Nephron (organoid): ENCODE data around the gene HSPG2.
"Not testable (repeated sequence)": the region's sequence is repeated elsewhere in the genome, so short reads cannot be mapped to it uniquely, and the experiment has no call there.

Experiments used
- H3K27ac Mint-ChIP-seq, 3 experiments: 2 replicates each; pipeline ENCODE4 v1.8.0; 2020; ENCODE audit warnings: mixed read lengths in 3 of 3, mild to moderate bottlenecking in 2 of 3, moderate library complexity in 1 of 3
- H3K27me3 Mint-ChIP-seq: 2 replicates; pipeline ENCODE4 v1.8.0; 2021; ENCODE audit warnings: low read depth, mild to moderate bottlenecking, moderate library complexity, mixed read lengths
- H3K36me3 Mint-ChIP-seq: 2 replicates; pipeline ENCODE4 v1.8.0; 2020; ENCODE audit warnings: low read depth, mixed read lengths
- H3K4me1 Mint-ChIP-seq: 2 replicates; pipeline ENCODE4 v1.8.0; 2020; ENCODE audit warnings: mixed read lengths
- H3K4me3 Mint-ChIP-seq, 3 experiments: 2 replicates each; pipeline ENCODE4 v1.8.0; 2020; ENCODE audit warnings: mild to moderate bottlenecking in 3 of 3, mixed read lengths in 3 of 3, moderate library complexity in 2 of 3
- H3K9me3 Mint-ChIP-seq: 2 replicates; pipeline ENCODE4 v1.8.0; 2020; ENCODE audit warnings: mixed read lengths
- CTCF ChIP-seq, 3 experiments: fragments of 200-600 bp; sonication (generic); IDR thresholded peaks; one replicate each; pipeline ENCODE4 v1.5.0; 2021; ENCODE audit warnings: antibody characterized with exemption in 3 of 3; ENCODE audit not compliant: unreplicated experiment in 3 of 3

Gene HSPG2

GRCh38 chr1:21830792-21831453 is 106.2 kb downstream of the HSPG2 start:
- peaks cover 53% of the 10 kb centered on the region for H3K36me3 Mint-ChIP-seq
- TF ChIP-seq CTCF (IDR thresholded peaks at IDR 0.05; ENCODE audit: unreplicated experiment in 3 of 3): no peak

GRCh38 chr1:21829294-21829693 is 107.8 kb downstream of the HSPG2 start:
- Mint-ChIP-seq H3K4me3 (no peak overlapping the region), H3K36me3 (peaks cover 37% of the 10 kb centered on the region), H3K27ac (no peak overlapping the region), H3K4me1 (no peaks in the 10 kb centered on the region), H3K9me3 (peaks cover 9% of the 10 kb centered on the region), H3K27me3 (no peaks in the 10 kb centered on the region)
- TF ChIP-seq CTCF (IDR thresholded peaks at IDR 0.05; ENCODE audit: unreplicated experiment in 3 of 3): no peak

More at GRCh38 chr1:21830792-21831453, 106.2 kb downstream of the HSPG2 start:
- Mint-ChIP-seq H3K4me3 (no peak overlapping the region), H3K4me1 (no peaks in the 10 kb centered on the region), H3K27ac (no peak overlapping the region), H3K27me3 (no peaks in the 10 kb centered on the region), H3K9me3 (peaks cover 16% of the 10 kb centered on the region)

GRCh38 chr1:21828506-21829210 is 108.5 kb downstream of the HSPG2 start:
- Mint-ChIP-seq H3K36me3 (peaks cover 32% of the 10 kb centered on the region), H3K4me1 (no peaks in the 10 kb centered on the region), H3K9me3 (peaks cover 3% of the 10 kb centered on the region), H3K4me3 (no peak overlapping the region), H3K27ac (no peak overlapping the region), H3K27me3 (no peaks in the 10 kb centered on the region)
- TF ChIP-seq CTCF (IDR thresholded peaks at IDR 0.05; ENCODE audit: unreplicated experiment in 3 of 3): no peak

- Mint-ChIP-seq H3K27me3 (no peaks in the 10 kb centered on the region), H3K4me1 (no peaks in the 10 kb centered on the region), H3K4me3 (no peak overlapping the region), H3K27ac (no peak overlapping the region), H3K36me3 (peaks cover 28% of the 10 kb centered on the region), H3K9me3 (peaks cover 3% of the 10 kb centered on the region)
- no peak for TF ChIP-seq CTCF (IDR thresholded peaks at IDR 0.05; ENCODE audit: unreplicated experiment in 3 of 3)
Observed at GRCh38 chr1:21828075-21828474, 109.0 kb downstream of the HSPG2 start.

- no peak for TF ChIP-seq CTCF (IDR thresholded peaks at IDR 0.05; ENCODE audit: unreplicated experiment in 3 of 3)
- Mint-ChIP-seq H3K4me1 (no peaks in the 10 kb centered on the region), H3K27ac (no peak overlapping the region), H3K36me3 (peaks cover 21% of the 10 kb centered on the region), H3K27me3 (no peaks in the 10 kb centered on the region), H3K4me3 (no peak overlapping the region), H3K9me3 (no peaks in the 10 kb centered on the region)
Observed at GRCh38 chr1:21827141-21827679, 109.9 kb downstream of the HSPG2 start.

DNA sequence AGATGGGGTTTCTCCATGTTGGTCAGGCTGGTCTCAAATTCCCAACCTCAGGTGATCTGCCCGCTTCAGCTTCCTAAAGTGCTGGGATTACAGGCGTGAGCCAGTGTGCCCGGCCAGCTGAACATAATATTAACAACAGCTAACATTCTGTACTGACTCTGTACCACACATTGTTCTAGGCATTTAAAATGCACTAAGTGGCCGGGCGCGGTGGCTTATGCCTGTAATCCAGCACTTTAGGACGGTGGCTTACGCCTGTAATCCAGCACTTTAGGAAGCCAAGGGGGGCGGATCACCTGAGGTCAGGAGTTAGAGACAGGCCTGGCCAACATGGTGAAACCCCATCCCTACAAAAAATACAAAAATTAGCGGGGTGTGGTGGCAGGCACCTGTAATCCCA is 110.4 kb downstream of the HSPG2 start:
- H3K27me3 Mint-ChIP-seq, H3K4me1 Mint-ChIP-seq, H3K4me3 Mint-ChIP-seq, H3K27ac Mint-ChIP-seq, H3K9me3 Mint-ChIP-seq: not testable (repeated sequence)
- H3K36me3 Mint-ChIP-seq: peaks cover 16% of the 10 kb centered on the region
